Measurements from ENCODE around the gene HEXD. TPM values are rescaled to one million over a fixed set of nuclear protein-coding genes. Genes with fewer than 3 reads are reported as not detected.

Gene HEXD
- total RNA-seq, 1 experiment from 2014 or later = 29.5 TPM

DNA sequence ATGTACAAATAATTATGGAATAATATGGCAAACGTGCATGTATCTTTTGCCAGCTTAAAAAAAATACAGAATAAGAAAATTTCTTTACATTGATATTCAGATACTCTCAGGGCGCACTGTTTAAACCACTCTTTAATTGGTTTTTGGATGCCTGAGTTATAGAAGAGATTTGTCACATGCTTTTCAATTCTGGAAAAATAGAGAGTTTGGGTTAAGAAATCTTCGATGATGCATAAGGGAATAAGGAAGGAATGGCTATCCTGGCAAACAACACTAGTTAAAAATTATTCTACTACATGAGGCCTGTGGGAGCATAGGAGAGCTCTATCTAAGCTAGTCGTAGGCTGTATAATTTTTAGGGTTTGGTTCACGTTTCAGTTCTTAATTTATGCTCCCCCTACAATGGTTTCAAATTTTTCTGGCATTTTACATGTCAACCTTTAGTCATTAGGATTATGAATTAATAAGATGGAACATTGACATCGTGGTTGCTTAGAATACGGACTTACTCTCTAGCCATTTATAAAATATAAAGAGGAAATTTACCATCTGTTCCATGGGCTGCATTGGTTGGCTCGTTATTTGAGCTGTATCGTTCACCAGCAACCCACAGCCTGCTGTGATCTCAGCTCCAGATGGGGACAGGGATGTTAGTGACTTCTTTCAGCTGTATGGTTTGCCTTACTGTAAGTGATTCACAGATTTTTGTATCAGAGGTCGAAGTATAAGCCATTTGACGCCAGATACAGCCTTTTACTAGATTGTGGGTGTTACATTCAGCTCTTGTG lies 56.3 kb downstream of the HEXD start:
- Histone ChIP-seq H3K4me1 (no peaks in the 10 kb centered on the region), H3K9me3 (no peaks in the 10 kb centered on the region), H3K27me3 (replicated peaks; ENCODE audit: control insufficient read depth, insufficient read depth, low read length) (no peaks in the 10 kb centered on the region), H3K36me3 (ENCODE audit: control insufficient read depth, insufficient read depth, low read length) (no peaks in the 10 kb centered on the region; the same call in 1 of the 2 replicates), H3K4me3 (ENCODE audit: low read depth, low read length) (no peak overlapping the region)
- peaks cover 46% of the 10 kb centered on the region for H3K36me3 Mint-ChIP-seq (ENCODE audit: insufficient read depth, unreplicated experiment)
- no peak overlapping the region for H3K4me3 Mint-ChIP-seq (ENCODE audit: unreplicated experiment)
- no peaks in the 10 kb centered on the region for H3K4me1 Mint-ChIP-seq (ENCODE audit: low read depth, unreplicated experiment)
- CTCF ChIA-PET = no interaction called here
- H3K27me3 Mint-ChIP-seq (ENCODE audit: insufficient read depth, unreplicated experiment) = no peaks in the 10 kb centered on the region
- BruUV-seq (replicated peaks) = no TSS peak
- H3K27ac Mint-ChIP-seq (ENCODE audit: unreplicated experiment) = no peak overlapping the region
- no peaks in the 10 kb centered on the region for H3K9me3 Mint-ChIP-seq (ENCODE audit: unreplicated experiment)
- POLR2A ChIA-PET = no interaction called here
- intact Hi-C loops (cut with micrococcal nuclease; ENCODE audit: unreplicated experiment) = loop anchor here (10.0 kb wide), 1 partner anchor 320 kb away; no protein-coding TSS in a partner anchor
- TF ChIP-seq, protein P1, sequence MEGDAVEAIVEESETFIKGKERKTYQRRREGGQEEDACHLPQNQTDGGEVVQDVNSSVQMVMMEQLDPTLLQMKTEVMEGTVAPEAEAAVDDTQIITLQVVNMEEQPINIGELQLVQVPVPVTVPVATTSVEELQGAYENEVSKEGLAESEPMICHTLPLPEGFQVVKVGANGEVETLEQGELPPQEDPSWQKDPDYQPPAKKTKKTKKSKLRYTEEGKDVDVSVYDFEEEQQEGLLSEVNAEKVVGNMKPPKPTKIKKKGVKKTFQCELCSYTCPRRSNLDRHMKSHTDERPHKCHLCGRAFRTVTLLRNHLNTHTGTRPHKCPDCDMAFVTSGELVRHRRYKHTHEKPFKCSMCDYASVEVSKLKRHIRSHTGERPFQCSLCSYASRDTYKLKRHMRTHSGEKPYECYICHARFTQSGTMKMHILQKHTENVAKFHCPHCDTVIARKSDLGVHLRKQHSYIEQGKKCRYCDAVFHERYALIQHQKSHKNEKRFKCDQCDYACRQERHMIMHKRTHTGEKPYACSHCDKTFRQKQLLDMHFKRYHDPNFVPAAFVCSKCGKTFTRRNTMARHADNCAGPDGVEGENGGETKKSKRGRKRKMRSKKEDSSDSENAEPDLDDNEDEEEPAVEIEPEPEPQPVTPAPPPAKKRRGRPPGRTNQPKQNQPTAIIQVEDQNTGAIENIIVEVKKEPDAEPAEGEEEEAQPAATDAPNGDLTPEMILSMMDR (IDR thresholded peaks at IDR 0.05; ENCODE audit: insufficient read depth in 1 of 2, low read depth in 1 of 2, low read length in 1 of 2, severe bottlenecking in 1 of 2, unreplicated experiment in 1 of 2) = no peak
- DNase-seq = no peak

DNA sequence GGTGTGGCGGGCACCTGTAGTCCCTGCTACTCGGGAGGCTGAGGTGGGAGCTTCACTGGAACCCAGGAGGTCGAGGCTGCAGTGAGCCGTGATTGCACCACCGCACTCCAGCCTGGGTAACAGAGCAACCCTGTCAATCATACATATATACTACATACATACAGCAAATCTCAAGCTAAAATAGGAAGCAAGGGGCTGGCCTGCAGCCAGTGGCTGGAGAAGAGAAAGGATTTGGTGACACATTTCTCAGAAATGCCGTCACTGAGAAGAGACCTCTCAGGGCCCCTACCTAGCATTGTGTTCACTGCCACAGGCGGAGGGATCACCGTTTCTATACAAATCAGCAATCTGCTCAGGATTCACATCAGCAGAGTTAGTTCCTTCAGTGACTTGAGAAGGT lies 57.3 kb downstream of the HEXD start:
- intact Hi-C loops (cut with micrococcal nuclease; ENCODE audit: unreplicated experiment) = loop anchor here (10.0 kb wide), 1 partner anchor 319 kb away; no protein-coding TSS in a partner anchor
- Histone ChIP-seq H3K27me3 (replicated peaks; ENCODE audit: control insufficient read depth, insufficient read depth, low read length) (no peaks in the 10 kb centered on the region), H3K9me3 (no peaks in the 10 kb centered on the region), H3K4me3 (ENCODE audit: low read depth, low read length) (no peak overlapping the region), H3K36me3 (ENCODE audit: control insufficient read depth, insufficient read depth, low read length) (no peaks in the 10 kb centered on the region; the same call in none of the 2 replicates), H3K4me1 (no peaks in the 10 kb centered on the region)
- TF ChIP-seq, protein P1 (IDR thresholded peaks at IDR 0.05; ENCODE audit: insufficient read depth in 1 of 2, low read depth in 1 of 2, low read length in 1 of 2, severe bottlenecking in 1 of 2, unreplicated experiment in 1 of 2) = no peak
- Mint-ChIP-seq H3K4me3 (ENCODE audit: unreplicated experiment) (no peak overlapping the region), H3K9me3 (ENCODE audit: unreplicated experiment) (no peaks in the 10 kb centered on the region), H3K27ac (ENCODE audit: unreplicated experiment) (no peak overlapping the region), H3K36me3 (ENCODE audit: insufficient read depth, unreplicated experiment) (peaks cover 46% of the 10 kb centered on the region), H3K27me3 (ENCODE audit: insufficient read depth, unreplicated experiment) (no peaks in the 10 kb centered on the region), H3K4me1 (ENCODE audit: low read depth, unreplicated experiment) (no peaks in the 10 kb centered on the region)
- CTCF ChIA-PET = no interaction called here
- POLR2A ChIA-PET = no interaction called here
- no peak for DNase-seq
- BruUV-seq (replicated peaks) = no TSS peak

DNA sequence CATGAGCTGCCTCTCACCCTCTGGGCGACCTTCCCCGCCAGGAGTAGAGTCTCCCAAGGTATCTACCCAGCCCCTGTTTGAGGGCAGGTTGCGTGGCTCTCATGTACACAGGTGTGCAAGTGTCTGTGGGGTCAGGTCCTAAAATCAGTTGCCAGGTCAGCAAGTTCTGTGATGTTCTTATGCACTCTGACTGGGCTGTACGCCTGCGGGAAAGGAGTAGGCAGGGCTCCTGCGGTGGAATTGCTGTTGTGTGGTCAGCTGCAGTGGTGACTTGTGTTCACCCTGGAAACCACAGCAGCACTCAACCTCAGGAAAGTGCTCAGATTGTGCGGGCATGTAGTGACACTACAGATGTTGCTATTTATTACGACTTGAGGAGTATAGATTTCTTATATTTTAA lies 59.8 kb downstream of the HEXD start:
- intact Hi-C loops (cut with micrococcal nuclease; ENCODE audit: unreplicated experiment) = loop anchor here (10.0 kb wide), 1 partner anchor 317 kb away; no protein-coding TSS in a partner anchor
- Mint-ChIP-seq H3K4me1 (ENCODE audit: low read depth, unreplicated experiment) (no peaks in the 10 kb centered on the region), H3K9me3 (ENCODE audit: unreplicated experiment) (no peaks in the 10 kb centered on the region), H3K27me3 (ENCODE audit: insufficient read depth, unreplicated experiment) (no peaks in the 10 kb centered on the region), H3K36me3 (ENCODE audit: insufficient read depth, unreplicated experiment) (peaks cover 30% of the 10 kb centered on the region), H3K4me3 (ENCODE audit: unreplicated experiment) (no peak overlapping the region), H3K27ac (ENCODE audit: unreplicated experiment) (no peak overlapping the region)
- Histone ChIP-seq H3K9me3 (no peaks in the 10 kb centered on the region), H3K4me1 (no peaks in the 10 kb centered on the region), H3K4me3 (ENCODE audit: low read depth, low read length) (no peak overlapping the region), H3K36me3 (ENCODE audit: control insufficient read depth, insufficient read depth, low read length) (no peaks in the 10 kb centered on the region; the same call in none of the 2 replicates), H3K27me3 (replicated peaks; ENCODE audit: control insufficient read depth, insufficient read depth, low read length) (no peaks in the 10 kb centered on the region)
- BruUV-seq (replicated peaks) = no TSS peak
- ChIA-PET CTCF (no interaction called here), POLR2A (interaction anchor here (0.6 kb wide), 1 partner anchor 16 kb away, joined by 5 read pairs; no protein-coding TSS in a partner anchor)
- TF ChIP-seq, protein P1 (IDR thresholded peaks at IDR 0.05; ENCODE audit: insufficient read depth in 1 of 2, low read depth in 1 of 2, low read length in 1 of 2, severe bottlenecking in 1 of 2, unreplicated experiment in 1 of 2) = no peak
- DNase-seq = no peak
